OCI-LY1 (cell line): ENCODE results near the gene NPAT.

Experiments used
- H2AFZ ChIP-seq: fragments of 200-600 bp; sonication (generic), shearing (Covaris generic); 2 replicates; pipeline ENCODE4 v1.6.0; 2014; ENCODE audit warnings: antibody characterized with exemption, mild to moderate bottlenecking, low read length
- H3F3A ChIP-seq: fragments of 200-600 bp; sonication (generic), shearing (Covaris generic); 2 replicates; pipeline ENCODE4 v1.6.0; 2014; ENCODE audit warnings: mild to moderate bottlenecking, antibody characterized with exemption, low read length, moderate library complexity; ENCODE audit not compliant: insufficient read depth
- H3K27ac ChIP-seq: fragments of 200-600 bp; sonication (generic); 2 replicates; pipeline ENCODE4 v1.5.1; 2014; ENCODE audit warnings: low read length, mixed run types, mild to moderate bottlenecking, low read depth; ENCODE audit not compliant: poor library complexity, severe bottlenecking
- H3K27me3 ChIP-seq: fragments of 200-600 bp; sonication (generic); 2 replicates; pipeline ENCODE4 v1.6.0; 2014; ENCODE audit warnings: antibody characterized with exemption, mild to moderate bottlenecking, low read length, moderate library complexity; ENCODE audit not compliant: insufficient read depth
- H3K36me3 ChIP-seq: fragments of 200-600 bp; sonication (generic); 2 replicates; pipeline ENCODE4 v1.6.1; 2014; ENCODE audit warnings: mild to moderate bottlenecking, antibody characterized with exemption, low read length, moderate library complexity, mixed read lengths; ENCODE audit not compliant: insufficient read depth
- H3K4me1 ChIP-seq: fragments of 200-600 bp; sonication (generic); 2 replicates; pipeline ENCODE4 v1.5.1; 2014; ENCODE audit warnings: mild to moderate bottlenecking, low read length, moderate library complexity; ENCODE audit not compliant: insufficient read depth, severe bottlenecking
- H3K4me2 ChIP-seq: fragments of 200-600 bp; sonication (generic), shearing (Covaris generic); 2 replicates; pipeline ENCODE4 v1.6.1; 2014; ENCODE audit warnings: low read length
- H3K4me3 ChIP-seq: fragments of 200-600 bp; sonication (generic); 2 replicates; pipeline ENCODE4 v1.5.1; 2014; ENCODE audit warnings: low read length, low read depth, mild to moderate bottlenecking, mixed read lengths; ENCODE audit not compliant: poor library complexity, severe bottlenecking
- H3K79me2 ChIP-seq: fragments of 200-600 bp; shearing (Covaris generic); 2 replicates; pipeline ENCODE4 v1.6.1; 2016; ENCODE audit warnings: mixed run types, low read length, mixed read lengths; ENCODE audit not compliant: insufficient read depth
- H3K9ac ChIP-seq: fragments of 200-600 bp; sonication (generic), shearing (Covaris generic); 2 replicates; pipeline ENCODE4 v1.6.1; 2014; ENCODE audit warnings: mild to moderate bottlenecking, low read length, mixed read lengths
- H3K9me2 ChIP-seq: fragments of 200-600 bp; sonication (generic), shearing (Covaris generic); 2 replicates; pipeline ENCODE4 v1.6.1; 2014; ENCODE audit warnings: low read depth, mild to moderate bottlenecking, low read length, mixed read lengths
- H3K9me3 ChIP-seq: fragments of 200-600 bp; shearing (Covaris generic); 2 replicates; pipeline ENCODE4 v1.6.1; 2014; ENCODE audit warnings: low read length, mixed read lengths
- H4K20me1 ChIP-seq: fragments of 200-600 bp; sonication (generic), shearing (Covaris generic); 2 replicates; pipeline ENCODE4 v1.6.0; 2016; ENCODE audit warnings: mild to moderate bottlenecking, low read length; ENCODE audit not compliant: insufficient read depth
- EZH2 ChIP-seq: fragments of 200-600 bp; sonication (generic), shearing (Covaris generic); IDR thresholded peaks from 2 replicates; pipeline ENCODE4 v1.8.0; 2017; ENCODE audit warnings: borderline replicate concordance, mixed run types, mild to moderate bottlenecking, antibody characterized with exemption, low read length, moderate library complexity, mixed read lengths
- TF ChIP-seq, protein P1 (sequence below): fragments of 200-600 bp; sonication (generic), shearing (Covaris generic); IDR thresholded peaks from 2 replicates; pipeline ENCODE4 v1.5.1; 2017; ENCODE audit warnings: mild to moderate bottlenecking, antibody characterized with exemption, low read length, moderate library complexity, mixed read lengths

The NPAT gene

DNA sequence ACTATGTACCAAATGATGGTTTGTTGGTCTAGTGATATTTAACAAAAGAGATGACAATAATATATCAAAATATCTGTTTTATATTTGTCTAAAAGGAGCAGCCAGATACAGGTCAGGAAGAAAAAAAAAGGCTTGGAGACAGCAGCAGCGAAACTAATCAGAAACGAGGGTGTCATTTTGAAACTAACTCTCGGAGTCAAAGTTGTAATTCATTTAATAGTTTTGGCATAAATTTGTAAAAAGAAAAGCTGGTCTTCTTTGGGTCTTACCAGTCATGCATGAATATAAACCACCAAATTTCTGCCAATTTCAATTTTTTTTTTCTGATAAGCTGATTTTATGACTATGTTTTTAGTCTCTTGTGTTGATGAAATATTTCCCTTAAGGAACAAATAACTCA, 25.5 kb downstream of the NPAT start:
- no peaks in the 10 kb centered on the region for H3K27me3 ChIP-seq
- no peaks in the 10 kb centered on the region for H3K9me2 ChIP-seq
- no peak overlapping the region for H3K9ac ChIP-seq
- H3K9me3 ChIP-seq: no peaks in the 10 kb centered on the region
- H4K20me1 ChIP-seq: no peaks in the 10 kb centered on the region
- H3K36me3 ChIP-seq: peaks cover 97% of the 10 kb centered on the region
- H3K4me1 ChIP-seq: no peaks in the 10 kb centered on the region
- H3K27ac ChIP-seq: no peak overlapping the region
- no peaks in the 10 kb centered on the region for H3F3A ChIP-seq
- TF ChIP-seq, protein P1, sequence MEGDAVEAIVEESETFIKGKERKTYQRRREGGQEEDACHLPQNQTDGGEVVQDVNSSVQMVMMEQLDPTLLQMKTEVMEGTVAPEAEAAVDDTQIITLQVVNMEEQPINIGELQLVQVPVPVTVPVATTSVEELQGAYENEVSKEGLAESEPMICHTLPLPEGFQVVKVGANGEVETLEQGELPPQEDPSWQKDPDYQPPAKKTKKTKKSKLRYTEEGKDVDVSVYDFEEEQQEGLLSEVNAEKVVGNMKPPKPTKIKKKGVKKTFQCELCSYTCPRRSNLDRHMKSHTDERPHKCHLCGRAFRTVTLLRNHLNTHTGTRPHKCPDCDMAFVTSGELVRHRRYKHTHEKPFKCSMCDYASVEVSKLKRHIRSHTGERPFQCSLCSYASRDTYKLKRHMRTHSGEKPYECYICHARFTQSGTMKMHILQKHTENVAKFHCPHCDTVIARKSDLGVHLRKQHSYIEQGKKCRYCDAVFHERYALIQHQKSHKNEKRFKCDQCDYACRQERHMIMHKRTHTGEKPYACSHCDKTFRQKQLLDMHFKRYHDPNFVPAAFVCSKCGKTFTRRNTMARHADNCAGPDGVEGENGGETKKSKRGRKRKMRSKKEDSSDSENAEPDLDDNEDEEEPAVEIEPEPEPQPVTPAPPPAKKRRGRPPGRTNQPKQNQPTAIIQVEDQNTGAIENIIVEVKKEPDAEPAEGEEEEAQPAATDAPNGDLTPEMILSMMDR: no peak
- TF ChIP-seq EZH2: no peak
- H3K4me2 ChIP-seq: no peak overlapping the region
- H2AFZ ChIP-seq: no peak overlapping the region
- no peak overlapping the region for H3K4me3 ChIP-seq
- peaks cover 39% of the 10 kb centered on the region for H3K79me2 ChIP-seq

- Histone ChIP-seq H3K27ac (no peak overlapping the region), H3K79me2 (peaks cover 21% of the 10 kb centered on the region)
Measured at GRCh38 chr11:108193725-108194124, 28.7 kb downstream of the NPAT start.

DNA sequence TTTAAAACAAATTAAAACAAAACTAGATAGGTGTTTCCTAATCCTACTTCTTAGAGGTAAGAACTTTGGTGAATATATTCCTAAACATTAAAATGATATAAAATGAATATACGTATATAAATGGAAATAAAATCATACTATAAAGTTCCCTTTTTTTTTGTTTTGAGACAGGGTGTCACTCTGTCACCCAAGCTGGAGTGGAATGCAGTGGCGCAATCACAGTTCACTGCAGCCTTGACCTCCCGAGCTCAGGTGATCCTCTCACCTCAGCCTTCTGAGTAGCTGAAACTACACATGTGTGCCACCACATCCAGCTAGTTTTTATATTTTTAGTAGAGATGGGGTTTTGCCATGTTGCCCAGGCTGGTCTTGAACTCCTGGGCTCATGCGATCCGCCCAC, 44.9 kb downstream of the NPAT start:
- H3K9ac ChIP-seq: no peak overlapping the region
- no peaks in the 10 kb centered on the region for H3K79me2 ChIP-seq
- H3K9me3 ChIP-seq: no peaks in the 10 kb centered on the region
- no peaks in the 10 kb centered on the region for H3F3A ChIP-seq
- no peak overlapping the region for H3K27ac ChIP-seq
- no peak for TF ChIP-seq EZH2
- TF ChIP-seq, protein P1: no peak
- H3K36me3 ChIP-seq: peaks cover 91% of the 10 kb centered on the region
- H3K27me3 ChIP-seq: no peaks in the 10 kb centered on the region
- no peaks in the 10 kb centered on the region for H3K9me2 ChIP-seq
- H2AFZ ChIP-seq: no peak overlapping the region
- H3K4me3 ChIP-seq: no peak overlapping the region
- no peaks in the 10 kb centered on the region for H3K4me1 ChIP-seq
- H4K20me1 ChIP-seq: no peaks in the 10 kb centered on the region
- no peak overlapping the region for H3K4me2 ChIP-seq

More at GRCh38 chr11:108193725-108194124, 28.7 kb downstream of the NPAT start:
- TF ChIP-seq, protein P1: no peak
- no peak for TF ChIP-seq EZH2
- Histone ChIP-seq H3K4me2 (no peak overlapping the region), H3K4me1 (no peaks in the 10 kb centered on the region), H3K36me3 (peaks cover 91% of the 10 kb centered on the region), H3K27me3 (no peaks in the 10 kb centered on the region), H3K9me3 (no peaks in the 10 kb centered on the region), H4K20me1 (no peaks in the 10 kb centered on the region), H3F3A (no peaks in the 10 kb centered on the region), H3K9ac (no peak overlapping the region), H3K4me3 (no peak overlapping the region), H2AFZ (no peak overlapping the region), H3K9me2 (no peaks in the 10 kb centered on the region)
